Mononuclear cell (primary cell): ENCODE results near the gene SDR39U1. TPM values are rescaled to one million over a fixed set of nuclear protein-coding genes. Genes with fewer than 3 reads are reported as not detected.

Experiments
- H3K27me3 ChIP-seq: 2 replicates; pipeline ENCODE4 v1.6.0; 2011; ENCODE audit warnings: low read length, control low read depth; ENCODE audit not compliant: insufficient read depth
- H3K4me1 ChIP-seq: 2 replicates; pipeline ENCODE4 v1.5.1; 2011; ENCODE audit warnings: mild to moderate bottlenecking, low read length, control low read depth; ENCODE audit not compliant: insufficient read depth
- H3K4me3 ChIP-seq: 2 replicates; pipeline ENCODE4 v1.5.1; 2011; ENCODE audit warnings: mild to moderate bottlenecking, low read length, moderate library complexity
- H3K9me3 ChIP-seq: 2 replicates; pipeline ENCODE4 v1.5.1; 2011; ENCODE audit warnings: low read depth, mild to moderate bottlenecking, control low read depth, low read length
- total RNA-seq: library from RNA; depleted of rRNA; stranded (reverse); fragments of >200 nt; gene quantifications from one replicate; pipeline ENCODE4 v1.2.3, GENCODE V29; 2012

SDR39U1 gene
- total RNA-seq, 1 donor, result 21.6 TPM

- Histone ChIP-seq H3K9me3 (no peaks in the 10 kb centered on the region), H3K4me1 (peaks cover 50% of the 10 kb centered on the region)
Measured at GRCh38 chr14:24426912-24427536, 15.6 kb downstream of the SDR39U1 start.

DNA sequence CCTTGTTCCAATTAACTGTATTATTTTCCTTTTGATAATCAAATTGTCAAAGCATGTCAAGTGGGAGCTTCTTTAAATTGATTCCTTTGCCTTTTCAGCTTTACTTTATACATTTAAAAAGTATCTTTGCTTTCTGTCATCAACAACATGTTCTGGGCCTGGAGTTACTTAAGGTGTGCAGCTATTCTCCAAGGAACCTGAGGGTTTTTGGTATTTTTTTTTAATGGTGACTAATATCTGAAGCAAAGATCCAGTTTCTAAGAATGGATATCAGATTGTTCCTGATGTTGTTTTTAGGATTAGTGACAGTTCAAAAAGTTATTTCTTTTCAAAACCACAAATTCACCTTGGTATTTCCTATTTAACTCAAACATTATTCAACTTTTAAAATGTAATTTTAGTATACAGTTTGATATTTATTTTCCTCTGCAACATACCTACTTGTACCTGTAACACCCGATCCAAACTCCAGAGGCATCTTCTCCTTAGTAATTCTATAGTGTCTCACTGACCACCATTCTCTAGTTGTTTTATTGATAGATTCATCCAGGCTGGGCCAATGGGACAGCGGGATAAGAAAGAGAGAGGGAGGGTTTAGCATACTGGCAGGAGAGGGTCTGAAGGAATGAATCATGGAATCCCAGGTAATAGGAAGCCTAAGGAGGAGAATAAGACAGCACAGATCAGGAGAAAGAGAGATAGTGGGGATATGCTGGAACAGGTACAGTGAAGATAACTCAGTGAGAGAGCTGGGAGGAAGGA is 16.2 kb downstream of the SDR39U1 start:
- Histone ChIP-seq H3K4me3 (no peak overlapping the region), H3K9me3 (no peaks in the 10 kb centered on the region), H3K4me1 (peaks cover 43% of the 10 kb centered on the region), H3K27me3 (no peaks in the 10 kb centered on the region)

More at GRCh38 chr14:24426912-24427536, 15.6 kb downstream of the SDR39U1 start:
- Histone ChIP-seq H3K27me3 (no peaks in the 10 kb centered on the region), H3K4me3 (no peak overlapping the region)

DNA sequence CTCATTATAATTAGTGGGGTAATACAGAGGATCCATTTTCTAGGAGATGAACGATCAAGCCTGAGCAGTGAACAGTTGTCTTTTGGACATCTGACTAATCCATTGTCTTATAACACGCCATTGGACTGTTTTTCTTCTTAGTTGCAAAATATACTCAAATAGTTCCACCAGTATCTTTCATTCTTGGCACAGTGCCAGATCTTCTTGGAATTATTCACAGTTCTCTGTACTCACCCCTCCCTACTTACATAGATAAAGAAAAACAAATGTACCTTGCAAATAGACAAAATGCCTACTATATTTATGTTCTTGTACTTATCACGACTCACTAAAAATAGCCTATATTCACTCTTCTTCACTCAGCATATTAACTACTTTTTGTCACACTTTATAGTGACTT is 16.9 kb downstream of the SDR39U1 start:
- H3K9me3 ChIP-seq, result no peaks in the 10 kb centered on the region
- peaks cover 37% of the 10 kb centered on the region for H3K4me1 ChIP-seq
- H3K27me3 ChIP-seq, result no peaks in the 10 kb centered on the region
- H3K4me3 ChIP-seq, result no peak overlapping the region

- Histone ChIP-seq H3K4me1 (peaks cover 18% of the 10 kb centered on the region), H3K4me3 (no peak overlapping the region), H3K9me3 (no peaks in the 10 kb centered on the region)
Measured at GRCh38 chr14:24422694-24423601, 19.6 kb downstream of the SDR39U1 start.

DNA sequence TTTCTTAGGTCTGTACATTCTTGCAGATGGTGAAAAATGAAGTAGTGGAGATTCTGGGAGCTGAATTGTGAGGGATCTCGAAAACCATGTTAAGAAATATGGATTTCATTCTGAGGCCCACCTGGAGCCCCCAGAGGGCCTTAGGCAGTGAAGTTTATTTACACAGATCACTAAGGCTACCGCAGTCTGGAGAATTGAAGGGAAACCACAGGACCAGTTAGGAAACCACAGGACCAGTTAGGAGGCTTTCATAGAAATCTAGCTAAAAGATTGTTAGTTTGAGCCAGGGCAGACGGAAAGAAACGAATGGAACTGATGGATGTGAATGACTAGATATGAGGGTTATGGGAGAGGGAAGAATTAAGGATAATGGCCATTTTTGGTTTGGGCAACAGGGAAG is 20.3 kb downstream of the SDR39U1 start:
- Histone ChIP-seq H3K9me3 (no peaks in the 10 kb centered on the region), H3K4me1 (peaks cover 14% of the 10 kb centered on the region), H3K27me3 (no peaks in the 10 kb centered on the region), H3K4me3 (no peak overlapping the region)

More at GRCh38 chr14:24422694-24423601, 19.6 kb downstream of the SDR39U1 start:
- H3K27me3 ChIP-seq, result no peaks in the 10 kb centered on the region

GRCh38 chr14:24418492-24418873 is 24.1 kb downstream of the SDR39U1 start:
- H3K4me3 ChIP-seq, result no peak overlapping the region

GRCh38 chr14:24417832-24418491 is 24.6 kb downstream of the SDR39U1 start:
- H3K4me3 ChIP-seq, result no peak overlapping the region
- H3K9me3 ChIP-seq, result no peaks in the 10 kb centered on the region
- peaks cover 9% of the 10 kb centered on the region for H3K4me1 ChIP-seq
- no peaks in the 10 kb centered on the region for H3K27me3 ChIP-seq

More at GRCh38 chr14:24418492-24418873, 24.1 kb downstream of the SDR39U1 start:
- H3K27me3 ChIP-seq, result no peaks in the 10 kb centered on the region
- no peaks in the 10 kb centered on the region for H3K9me3 ChIP-seq
- H3K4me1 ChIP-seq, result peaks cover 9% of the 10 kb centered on the region

- peaks cover under 1% of the 10 kb centered on the region for H3K4me1 ChIP-seq
- no peaks in the 10 kb centered on the region for H3K27me3 ChIP-seq
- H3K9me3 ChIP-seq, result no peaks in the 10 kb centered on the region
- H3K4me3 ChIP-seq, result no peak overlapping the region
Measured at GRCh38 chr14:24416932-24417619, 25.5 kb downstream of the SDR39U1 start.

DNA sequence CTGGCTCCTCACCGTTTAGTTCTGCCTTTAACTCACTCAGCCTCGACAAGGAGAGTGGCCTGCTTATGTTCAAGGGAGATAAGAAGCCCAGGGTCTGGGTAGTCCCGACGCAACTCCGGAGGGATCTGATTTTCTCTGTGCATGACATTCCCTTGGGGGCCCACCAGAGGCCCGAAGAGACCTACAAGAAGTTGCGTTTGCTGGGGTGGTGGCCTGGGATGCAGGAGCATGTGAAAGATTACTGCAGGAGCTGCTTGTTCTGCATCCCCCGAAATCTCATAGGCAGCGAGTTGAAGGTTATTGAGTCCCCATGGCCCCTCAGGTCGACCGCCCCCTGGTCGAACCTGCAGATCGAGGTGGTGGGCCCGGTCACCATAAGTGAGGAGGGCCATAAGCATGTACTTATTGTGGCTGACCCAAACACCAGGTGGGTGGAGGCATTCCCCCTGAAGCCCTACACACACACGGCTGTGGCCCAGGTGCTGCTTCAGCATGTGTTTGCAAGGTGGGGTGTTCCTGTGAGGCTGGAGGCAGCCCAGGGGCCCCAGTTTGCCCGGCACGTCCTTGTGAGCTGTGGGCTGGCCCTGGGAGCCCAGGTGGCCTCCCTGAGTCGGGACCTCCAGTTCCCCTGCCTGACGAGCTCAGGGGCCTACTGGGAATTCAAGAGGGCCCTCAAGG is 26.2 kb downstream of the SDR39U1 start:
- no peaks in the 10 kb centered on the region for H3K9me3 ChIP-seq
- no peaks in the 10 kb centered on the region for H3K27me3 ChIP-seq
- H3K4me1 ChIP-seq, result no peaks in the 10 kb centered on the region
- H3K4me3 ChIP-seq, result no peak overlapping the region

GRCh38 chr14:24415421-24416253 is 26.9 kb downstream of the SDR39U1 start:
- Histone ChIP-seq H3K4me1 (no peaks in the 10 kb centered on the region), H3K27me3 (no peaks in the 10 kb centered on the region)

DNA sequence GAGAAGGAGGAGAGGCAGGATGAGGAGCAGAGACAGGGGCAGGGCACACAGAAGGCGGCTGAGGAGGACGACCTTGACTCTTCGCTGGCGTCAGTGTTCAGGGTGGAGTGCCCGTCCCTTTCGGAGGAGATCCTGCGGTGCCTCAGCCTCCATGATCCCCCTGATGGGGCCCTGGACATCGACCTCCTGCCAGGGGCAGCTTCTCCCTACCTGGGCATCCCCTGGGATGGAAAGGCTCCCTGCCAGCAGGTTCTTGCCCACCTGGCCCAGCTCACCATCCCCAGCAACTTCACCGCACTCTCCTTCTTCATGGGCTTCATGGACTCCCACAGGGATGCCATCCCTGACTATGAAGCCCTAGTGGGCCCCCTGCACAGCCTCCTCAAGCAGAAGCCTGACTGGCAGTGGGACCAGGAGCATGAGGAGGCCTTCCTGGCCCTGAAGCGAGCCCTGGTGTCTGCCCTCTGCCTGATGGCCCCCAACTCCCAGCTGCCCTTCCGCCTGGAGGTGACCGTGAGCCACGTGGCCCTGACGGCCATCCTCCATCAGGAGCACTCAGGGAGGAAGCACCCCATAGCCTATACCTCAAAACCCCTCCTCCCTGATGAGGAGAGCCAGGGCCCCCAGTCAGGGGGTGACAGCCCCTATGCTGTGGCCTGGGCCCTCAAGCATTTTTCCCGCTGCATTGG is 27.7 kb downstream of the SDR39U1 start:
- H3K4me1 ChIP-seq, result no peaks in the 10 kb centered on the region
- no peaks in the 10 kb centered on the region for H3K27me3 ChIP-seq
- H3K4me3 ChIP-seq, result no peak overlapping the region
- no peaks in the 10 kb centered on the region for H3K9me3 ChIP-seq

More at GRCh38 chr14:24415421-24416253, 26.9 kb downstream of the SDR39U1 start:
- Histone ChIP-seq H3K9me3 (no peaks in the 10 kb centered on the region), H3K4me3 (no peak overlapping the region)

DNA sequence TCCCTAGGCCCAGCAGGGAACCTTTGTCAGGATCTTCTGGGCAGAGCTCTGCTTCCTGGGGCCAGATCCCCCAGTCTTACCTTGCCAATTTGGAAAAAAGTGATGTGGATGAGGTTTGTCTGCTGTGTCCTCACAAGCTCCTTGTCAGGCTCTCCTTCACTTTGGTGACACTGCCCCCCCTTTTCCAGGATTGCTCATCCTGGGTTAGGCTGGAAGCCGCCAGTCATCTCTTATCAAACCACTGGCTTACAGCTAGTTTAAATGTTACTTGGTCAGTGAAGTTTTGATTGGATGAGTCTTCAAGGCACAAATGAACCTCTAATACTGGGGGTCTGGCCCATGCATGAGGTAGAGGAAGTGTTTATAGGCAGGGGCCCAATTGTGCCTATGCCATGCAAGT is 28.5 kb downstream of the SDR39U1 start:
- no peaks in the 10 kb centered on the region for H3K9me3 ChIP-seq
- no peaks in the 10 kb centered on the region for H3K27me3 ChIP-seq
- H3K4me1 ChIP-seq, result no peaks in the 10 kb centered on the region
- no peak overlapping the region for H3K4me3 ChIP-seq
